IMR-90 (cell line): ENCODE data around the gene CD80. TPM values are rescaled to one million over a fixed set of nuclear protein-coding genes. Genes with fewer than 3 reads are reported as not detected.

Experiments
- ATAC-seq: fragments of 200-7000 bp; cut with Tn5 transposase; 2 replicates; pipeline ENCODE4 v1.9.1; 2020; ENCODE audit warnings: low read depth, mild to moderate bottlenecking, moderate library complexity
- BruUV-seq: library from RNA; stranded (reverse); fragments of 400-500 nt; replicated peaks from 2 replicates; lab custom pipeline; 2021; lab: Mats Ljungman, UMichigan
- CTCF ChIA-PET: fragments of 300-600 bp; formaldehyde crosslinking; extraction: SDS; loops from one replicate; lab custom pipeline; 2021; ENCODE audit warnings: antibody characterized with exemption; lab: Yijun Ruan, JAX
- POLR2A ChIA-PET: fragments of 300-600 bp; sonication (Branson Sonifier 250); formaldehyde crosslinking; loops from one replicate; lab custom pipeline; 2022; ENCODE audit warnings: antibody characterized with exemption; ENCODE audit not compliant: unreplicated experiment; lab: Charles Lee
- DNase-seq: peaks from one replicate; pipeline ENCODE4 v3.0.0; 2013
- H2AFZ ChIP-seq: replicated peaks from 2 replicates; pipeline ENCODE3; 2013; ENCODE audit warnings: low read length, mild to moderate bottlenecking; ENCODE audit not compliant: poor library complexity
- H2AK5ac ChIP-seq: 2 replicates; pipeline ENCODE4 v1.6.1; 2013; ENCODE audit warnings: low read depth, low read length, inconsistent platforms
- H2AK9ac ChIP-seq: replicated peaks from 2 replicates; pipeline ENCODE3; 2013; ENCODE audit warnings: mild to moderate bottlenecking, low read depth, low read length, moderate library complexity; ENCODE audit not compliant: poor library complexity
- H2BK120ac ChIP-seq: 2 replicates; pipeline ENCODE4 v1.6.1; 2013; ENCODE audit warnings: low read depth, low read length, inconsistent platforms
- H2BK15ac ChIP-seq: 3 replicates; pipeline ENCODE4 v1.6.1; 2013; ENCODE audit warnings: low read depth, low read length, inconsistent platforms
- H2BK20ac ChIP-seq: 2 replicates; pipeline ENCODE4 v1.6.1; 2013; ENCODE audit warnings: low read depth, mild to moderate bottlenecking, inconsistent platforms, low read length, moderate library complexity
- H2BK5ac ChIP-seq: 2 replicates; pipeline ENCODE4 v1.6.1; 2013; ENCODE audit warnings: mild to moderate bottlenecking, low read depth, low read length, inconsistent platforms; ENCODE audit not compliant: poor library complexity, severe bottlenecking
- H3K14ac ChIP-seq: replicated peaks from 2 replicates; pipeline ENCODE4 v1.6.1; 2013; ENCODE audit warnings: low read depth, low read length, inconsistent platforms
- H3K18ac ChIP-seq: 2 replicates; pipeline ENCODE4 v1.6.1; 2013; ENCODE audit warnings: low read depth, low read length, control low read depth
- H3K23ac ChIP-seq: 2 replicates; pipeline ENCODE4 v1.6.1; 2013; ENCODE audit warnings: low read depth, low read length, inconsistent platforms
- H3K27ac ChIP-seq: 2 replicates; pipeline ENCODE4 v1.5.1; 2013; ENCODE audit warnings: mild to moderate bottlenecking, control low read depth, low read length; ENCODE audit not compliant: insufficient read depth
- H3K27me3 ChIP-seq: 2 replicates; pipeline ENCODE4 v1.6.1; 2013; ENCODE audit warnings: low read length; ENCODE audit not compliant: control insufficient read depth, insufficient read depth
- H3K36me3 ChIP-seq: 2 replicates; pipeline ENCODE4 v1.6.1; 2013; ENCODE audit warnings: low read length, mixed read lengths; ENCODE audit not compliant: control insufficient read depth, insufficient read depth
- H3K4ac ChIP-seq: 2 replicates; pipeline ENCODE4 v1.6.1; 2013; ENCODE audit warnings: low read depth, low read length, inconsistent platforms
- H3K4me1 ChIP-seq: 2 replicates; pipeline ENCODE4 v1.6.1; 2013; ENCODE audit warnings: low read length, mixed read lengths; ENCODE audit not compliant: control insufficient read depth, insufficient read depth
- H3K4me2 ChIP-seq: 2 replicates; pipeline ENCODE4 v1.6.1; 2013; ENCODE audit warnings: low read depth, mild to moderate bottlenecking, control low read depth, low read length, moderate library complexity
- H3K4me3 ChIP-seq: 2 replicates; pipeline ENCODE4 v1.5.1; 2013; ENCODE audit warnings: low read depth, mild to moderate bottlenecking, control low read depth, low read length, moderate library complexity; ENCODE audit not compliant: insufficient read depth
- H3K56ac ChIP-seq: 2 replicates; pipeline ENCODE4 v1.6.1; 2013; ENCODE audit warnings: low read length, inconsistent platforms; ENCODE audit not compliant: insufficient read depth; ENCODE audit errors: extremely low read depth
- H3K79me1 ChIP-seq, 2 experiments: 2 replicates each; pipeline ENCODE4 v1.6.1; 2013; ENCODE audit warnings: low read length in 2 of 2, inconsistent platforms in 1 of 2, low read depth in 1 of 2
- H3K9ac ChIP-seq: 2 replicates; pipeline ENCODE4 v1.6.1; 2013; ENCODE audit warnings: low read depth, low read length, control low read depth
- H3K9me1 ChIP-seq: 2 replicates; pipeline ENCODE4 v1.6.1; 2013; ENCODE audit warnings: low read length, inconsistent platforms; ENCODE audit not compliant: insufficient read depth
- H3K9me3 ChIP-seq: 2 replicates; pipeline ENCODE4 v1.6.1; 2013; ENCODE audit warnings: low read length; ENCODE audit not compliant: control insufficient read depth, insufficient read depth
- H4K20me1 ChIP-seq: 2 replicates; pipeline ENCODE4 v1.6.1; 2013; ENCODE audit warnings: low read length, inconsistent platforms; ENCODE audit not compliant: insufficient read depth
- H4K5ac ChIP-seq: 2 replicates; pipeline ENCODE4 v1.6.1; 2013; ENCODE audit warnings: mild to moderate bottlenecking, low read depth, low read length, control low read depth
- H4K8ac ChIP-seq, 2 experiments: 2 replicates each; pipeline ENCODE4 v1.6.1; 2013; ENCODE audit warnings: low read depth in 2 of 2, low read length in 2 of 2, control low read depth in 1 of 2, inconsistent platforms in 1 of 2
- H4K91ac ChIP-seq: 2 replicates; pipeline ENCODE4 v1.6.1; 2013; ENCODE audit warnings: low read depth, low read length, inconsistent platforms; ENCODE audit not compliant: insufficient read depth
- BHLHE40 ChIP-seq: fragments of 150-350 bp; IDR thresholded peaks from 2 replicates; pipeline ENCODE4 v1.6.1; 2016; ENCODE audit warnings: mild to moderate bottlenecking, low read depth, low read length
- CEBPB ChIP-seq: IDR thresholded peaks from 2 replicates; pipeline ENCODE4 v1.6.1; 2012; ENCODE audit warnings: low read depth, low read length, improper control_type of control experiment
- CHD1 ChIP-seq: IDR thresholded peaks from 2 replicates; pipeline ENCODE4 v1.6.1; 2012; ENCODE audit warnings: low read depth, low read length, improper control_type of control experiment
- CTCF ChIP-seq: conservative IDR thresholded peaks from 2 replicates; pipeline ENCODE4 v1.5.1; 2012; ENCODE audit warnings: mild to moderate bottlenecking, low read depth, low read length, improper control_type of control experiment
- ELK1 ChIP-seq: fragments of 150-350 bp; IDR thresholded peaks from 2 replicates; pipeline ENCODE4 v1.6.1; 2016; ENCODE audit warnings: low read depth, mild to moderate bottlenecking, low read length, moderate library complexity, borderline replicate concordance
- FOS ChIP-seq: fragments of 150-350 bp; IDR thresholded peaks from 2 replicates; pipeline ENCODE4 v1.6.1; 2016; ENCODE audit warnings: low read depth, low read length
- MAFK ChIP-seq: IDR thresholded peaks from 2 replicates; pipeline ENCODE4 v1.6.1; 2012; ENCODE audit warnings: low read depth, low read length, improper control_type of control experiment
- MAZ ChIP-seq: IDR thresholded peaks from 2 replicates; pipeline ENCODE4 v1.6.1; 2012; ENCODE audit warnings: low read depth, mild to moderate bottlenecking, low read length, improper control_type of control experiment, moderate library complexity, borderline replicate concordance
- MXI1 ChIP-seq: IDR thresholded peaks from 2 replicates; pipeline ENCODE4 v1.6.1; 2012; ENCODE audit warnings: low read depth, mild to moderate bottlenecking, low read length, moderate library complexity, borderline replicate concordance
- NFE2L2 ChIP-seq: fragments of 150-350 bp; IDR thresholded peaks from 2 replicates; pipeline ENCODE4 v1.6.1; 2016; ENCODE audit warnings: low read depth, mild to moderate bottlenecking, low read length
- POLR2A ChIP-seq: IDR thresholded peaks from 2 replicates; pipeline ENCODE4 v1.6.1; 2012; ENCODE audit warnings: mild to moderate bottlenecking, low read depth, low read length
- RAD21 ChIP-seq: IDR thresholded peaks from 2 replicates; pipeline ENCODE4 v1.6.1; 2012; ENCODE audit warnings: low read length, improper control_type of control experiment
- RCOR1 ChIP-seq: IDR thresholded peaks from 2 replicates; pipeline ENCODE4 v1.6.1; 2012; ENCODE audit warnings: mild to moderate bottlenecking, low read length, improper control_type of control experiment; ENCODE audit not compliant: insufficient replicate concordance
- RFX5 ChIP-seq: IDR thresholded peaks from 2 replicates; pipeline ENCODE4 v1.8.0; 2012; ENCODE audit warnings: low read depth, mild to moderate bottlenecking, low read length, moderate library complexity
- SMC3 ChIP-seq: fragments of 150-350 bp; IDR thresholded peaks from 2 replicates; pipeline ENCODE4 v1.6.1; 2016; ENCODE audit warnings: low read depth, mild to moderate bottlenecking, antibody characterized with exemption, low read length, moderate library complexity
- USF2 ChIP-seq: fragments of 150-350 bp; IDR thresholded peaks from 2 replicates; pipeline ENCODE4 v1.6.1; 2017; ENCODE audit warnings: mild to moderate bottlenecking, antibody characterized with exemption, low read length, low read depth
- dilution Hi-C: fragments of 300-500 bp; cut with HindIII; formaldehyde crosslinking; loops from one replicate; pipeline ENCODE4 v1.14.3; 2018; ENCODE audit warnings: low sequenced_read_pairs; ENCODE audit not compliant: unreplicated experiment
- in situ Hi-C: fragments of 300-500 bp; cut with MboI; formaldehyde crosslinking; loops from 3 replicates; pipeline ENCODE4 v1.14.3; 2019; ENCODE audit warnings: low sequenced_read_pairs, inconsistent platforms, mixed read lengths
- intact Hi-C: fragments of 100-400 bp; cut with micrococcal nuclease; formaldehyde crosslinking; loops from 2 replicates; pipeline ENCODE4 v1.10.0; 2022
- polyA plus RNA-seq, 3 experiments: library from polyadenylated mRNA; depleted of rRNA; stranded (reverse); fragments of >200 nt; gene quantifications; 2 replicates each; pipeline ENCODE4 v1.2.3, GENCODE V29; 2012; ENCODE audit warnings: low replicate concordance in 1 of 3
- total RNA-seq: library from RNA; depleted of rRNA; stranded (reverse); fragments of >200 nt; gene quantifications from 2 replicates; pipeline ENCODE4 v1.2.3, GENCODE V29; 2012

The CD80 gene
- total and polyA plus RNA-seq, 2 of the 4 experiments (the other 2 are of a cell fraction), result not detected

GRCh38 chr3:119575507-119575906 lies 16.1 kb upstream of the CD80 start:
- Histone ChIP-seq H4K8ac (no peak overlapping the region), H4K91ac (no peak overlapping the region), H2BK20ac (no peak overlapping the region), H2AFZ (no peak overlapping the region), H2AK9ac (no peak overlapping the region), H3K56ac (no peak overlapping the region), H2BK15ac (no peak overlapping the region), H3K27me3 (peaks cover 4% of the 10 kb centered on the region), H3K23ac (no peak overlapping the region), H3K9me1 (no peaks in the 10 kb centered on the region; the same call in 1 of the 2 replicates), H3K27ac (no peak overlapping the region), H2BK120ac (no peak overlapping the region), H2BK5ac (no peak overlapping the region), H3K36me3 (no peaks in the 10 kb centered on the region), H3K79me1 (no peaks in the 10 kb centered on the region), H3K18ac (no peak overlapping the region), H3K9me3 (no peaks in the 10 kb centered on the region), H3K4me1 (no peaks in the 10 kb centered on the region), H4K20me1 (no peaks in the 10 kb centered on the region), H3K9ac (no peak overlapping the region), H3K4me2 (no peak overlapping the region), H3K14ac (no peak overlapping the region), H3K4me3 (no peak overlapping the region), H2AK5ac (no peak overlapping the region), H3K4ac (no peak overlapping the region), H4K5ac (no peak overlapping the region)
- POLR2A ChIA-PET, result no interaction called here
- intact Hi-C loops, result no loop called here
- DNase-seq (no peak), ATAC-seq (no peak)
- in situ Hi-C loops, result loop anchor here (25.0 kb wide), 1 partner anchor 688 kb away; no protein-coding TSS in a partner anchor
- TF ChIP-seq BHLHE40 (no peak), MAZ (no peak), NFE2L2 (no peak), MXI1 (no peak), POLR2A (no peak), CHD1 (no peak), USF2 (no peak), RCOR1 (no peak), SMC3 (no peak), ELK1 (no peak), CTCF (no peak), RFX5 (no peak), CEBPB (no peak), FOS (no peak), RAD21 (no peak), MAFK (no peak)
- dilution Hi-C loops, result no loop called here
- BruUV-seq, result no TSS peak
- CTCF ChIA-PET, result no interaction called here
